Lower lobe of right lung (tissue), 2 donors: ENCODE measurements around the gene LRRC7. TPM values are rescaled to one million over a fixed set of nuclear protein-coding genes. Genes with fewer than 3 reads are reported as not detected.

Experiments
- ATAC-seq, 2 donors: fragments of 200-7000 bp; cut with Tn5 transposase; one replicate each; pipeline ENCODE4 v1.9.1; 2020 to 2022; ENCODE audit warnings: mild to moderate bottlenecking in 2 of 2, moderate library complexity in 2 of 2
- DNase-seq: peaks from one replicate; pipeline ENCODE4 v3.0.0-alpha.2; 2020
- H3K27ac ChIP-seq: fragments of 200-600 bp; one replicate; pipeline ENCODE4 v1.8.0; 2022
- H3K27me3 ChIP-seq: fragments of 200-600 bp; one replicate; pipeline ENCODE4 v1.8.0; 2022; ENCODE audit warnings: low read depth
- H3K36me3 ChIP-seq: fragments of 200-600 bp; one replicate; pipeline ENCODE4 v1.8.0; 2022; ENCODE audit warnings: mild to moderate bottlenecking
- H3K4me1 ChIP-seq: fragments of 200-600 bp; one replicate; pipeline ENCODE4 v1.8.0; 2022
- H3K4me3 ChIP-seq: fragments of 200-600 bp; one replicate; pipeline ENCODE4 v1.8.0; 2022; ENCODE audit warnings: mild to moderate bottlenecking
- H3K9me3 ChIP-seq: fragments of 200-600 bp; one replicate; pipeline ENCODE4 v1.8.0; 2022
- intact Hi-C: fragments of 100-400 bp; cut with DNase I; formaldehyde crosslinking; loops from one replicate; pipeline ENCODE4 v1.11.0; 2022
- total RNA-seq: library from RNA; stranded (reverse); fragmentation: NEBNext Ultra II Directional; extraction: Animal tissue kit (Norgen Biotek cat#: 25700); gene quantifications from one replicate; pipeline ENCODE4 v1.2.1, GENCODE V29; 2021
- TF ChIP-seq, protein P1 (sequence below): fragments of 200-600 bp; IDR thresholded peaks from one replicate; pipeline ENCODE4 v1.8.0; 2022; ENCODE audit warnings: antibody characterized with exemption, mild to moderate bottlenecking
- donor health status: DM: no; HTN: yes; CAD: no; lungs with severe emphysema.

The LRRC7 gene
- total RNA-seq, 1 donor from 2014 or later, result not detected

DNA sequence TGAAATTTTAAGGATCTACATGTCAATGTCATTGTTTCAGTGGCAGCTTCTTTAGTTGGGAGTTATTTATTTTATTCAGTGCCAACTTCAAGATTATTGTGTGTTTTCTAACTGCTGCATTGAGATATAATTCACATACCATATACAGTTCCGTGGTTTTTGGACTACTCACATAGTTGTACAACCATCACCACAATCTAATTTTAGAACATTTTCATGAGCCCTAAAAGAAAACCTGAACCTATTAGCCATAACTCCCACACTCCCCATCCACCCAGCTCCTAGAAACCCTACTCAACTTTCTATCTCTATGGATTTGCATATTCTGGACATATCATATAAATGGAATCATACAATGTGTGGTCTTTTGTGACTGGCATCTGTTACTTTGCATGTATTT lies 417.7 kb downstream of the LRRC7 start:
- Histone ChIP-seq H3K36me3 (no peaks in the 10 kb centered on the region), H3K9me3 (no peaks in the 10 kb centered on the region), H3K4me1 (no peaks in the 10 kb centered on the region), H3K27ac (no peak overlapping the region), H3K27me3 (no peaks in the 10 kb centered on the region), H3K4me3 (no peak overlapping the region)
- TF ChIP-seq, protein P1, sequence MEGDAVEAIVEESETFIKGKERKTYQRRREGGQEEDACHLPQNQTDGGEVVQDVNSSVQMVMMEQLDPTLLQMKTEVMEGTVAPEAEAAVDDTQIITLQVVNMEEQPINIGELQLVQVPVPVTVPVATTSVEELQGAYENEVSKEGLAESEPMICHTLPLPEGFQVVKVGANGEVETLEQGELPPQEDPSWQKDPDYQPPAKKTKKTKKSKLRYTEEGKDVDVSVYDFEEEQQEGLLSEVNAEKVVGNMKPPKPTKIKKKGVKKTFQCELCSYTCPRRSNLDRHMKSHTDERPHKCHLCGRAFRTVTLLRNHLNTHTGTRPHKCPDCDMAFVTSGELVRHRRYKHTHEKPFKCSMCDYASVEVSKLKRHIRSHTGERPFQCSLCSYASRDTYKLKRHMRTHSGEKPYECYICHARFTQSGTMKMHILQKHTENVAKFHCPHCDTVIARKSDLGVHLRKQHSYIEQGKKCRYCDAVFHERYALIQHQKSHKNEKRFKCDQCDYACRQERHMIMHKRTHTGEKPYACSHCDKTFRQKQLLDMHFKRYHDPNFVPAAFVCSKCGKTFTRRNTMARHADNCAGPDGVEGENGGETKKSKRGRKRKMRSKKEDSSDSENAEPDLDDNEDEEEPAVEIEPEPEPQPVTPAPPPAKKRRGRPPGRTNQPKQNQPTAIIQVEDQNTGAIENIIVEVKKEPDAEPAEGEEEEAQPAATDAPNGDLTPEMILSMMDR, result no peak
- no peak for DNase-seq
- no peak for ATAC-seq
- intact Hi-C loops, result no loop called here

DNA sequence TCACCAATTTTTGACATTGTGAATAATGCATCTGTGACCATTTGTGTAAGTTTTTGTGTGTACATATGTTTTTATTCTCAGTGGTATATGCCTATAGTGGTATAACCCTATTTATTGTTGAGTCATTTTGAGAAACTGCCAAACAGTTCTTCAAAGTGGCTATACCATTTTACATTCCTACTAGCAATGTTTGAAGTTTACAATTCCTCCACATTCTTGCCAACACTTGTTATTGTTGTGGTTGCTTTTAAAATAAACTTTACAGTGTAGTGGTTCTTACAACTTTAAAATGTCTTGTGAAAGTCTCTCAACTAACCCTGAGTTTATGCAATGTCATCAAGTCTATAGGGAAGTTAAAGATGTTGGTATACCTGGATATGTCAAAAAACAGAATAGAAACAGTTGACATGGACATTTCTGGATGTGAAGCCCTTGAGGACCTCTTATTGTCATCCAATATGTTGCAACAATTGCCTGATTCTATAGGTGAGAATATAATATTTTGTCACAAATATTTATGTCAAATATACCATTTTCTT lies 418.2 kb downstream of the LRRC7 start:
- Histone ChIP-seq H3K9me3 (no peaks in the 10 kb centered on the region), H3K27me3 (no peaks in the 10 kb centered on the region), H3K4me1 (no peaks in the 10 kb centered on the region), H3K27ac (no peak overlapping the region), H3K36me3 (no peaks in the 10 kb centered on the region), H3K4me3 (no peak overlapping the region)
- TF ChIP-seq, protein P1, result no peak
- ATAC-seq, result no peak
- DNase-seq, result no peak
- intact Hi-C loops, result no loop called here

GRCh38 chr1:69987881-69988280 lies 420.2 kb downstream of the LRRC7 start:
- no peak for ATAC-seq
- no peaks in the 10 kb centered on the region for H3K9me3 ChIP-seq
- TF ChIP-seq, protein P1, result no peak
- H3K27ac ChIP-seq, result no peak overlapping the region
- H3K27me3 ChIP-seq, result no peaks in the 10 kb centered on the region
- no peaks in the 10 kb centered on the region for H3K36me3 ChIP-seq
- no peaks in the 10 kb centered on the region for H3K4me1 ChIP-seq
- no peak overlapping the region for H3K4me3 ChIP-seq
- DNase-seq, result no peak
- intact Hi-C loops, result no loop called here

- DNase-seq, result no peak
- no peak overlapping the region for H3K4me3 ChIP-seq
- no peaks in the 10 kb centered on the region for H3K36me3 ChIP-seq
- H3K27ac ChIP-seq, result no peak overlapping the region
- no peaks in the 10 kb centered on the region for H3K4me1 ChIP-seq
- intact Hi-C loops, result no loop called here
- TF ChIP-seq, protein P1, result no peak
- no peaks in the 10 kb centered on the region for H3K9me3 ChIP-seq
- ATAC-seq, result no peak
- no peaks in the 10 kb centered on the region for H3K27me3 ChIP-seq
Observed at GRCh38 chr1:69991644-69992043, 423.9 kb downstream of the LRRC7 start.

GRCh38 chr1:69992594-69992993 lies 424.9 kb downstream of the LRRC7 start:
- no peaks in the 10 kb centered on the region for H3K9me3 ChIP-seq
- H3K36me3 ChIP-seq, result no peaks in the 10 kb centered on the region
- ATAC-seq, result no peak
- intact Hi-C loops, result no loop called here
- no peaks in the 10 kb centered on the region for H3K27me3 ChIP-seq
- no peak for DNase-seq
- no peaks in the 10 kb centered on the region for H3K4me1 ChIP-seq
- no peak overlapping the region for H3K4me3 ChIP-seq
- H3K27ac ChIP-seq, result no peak overlapping the region
- TF ChIP-seq, protein P1, result no peak

DNA sequence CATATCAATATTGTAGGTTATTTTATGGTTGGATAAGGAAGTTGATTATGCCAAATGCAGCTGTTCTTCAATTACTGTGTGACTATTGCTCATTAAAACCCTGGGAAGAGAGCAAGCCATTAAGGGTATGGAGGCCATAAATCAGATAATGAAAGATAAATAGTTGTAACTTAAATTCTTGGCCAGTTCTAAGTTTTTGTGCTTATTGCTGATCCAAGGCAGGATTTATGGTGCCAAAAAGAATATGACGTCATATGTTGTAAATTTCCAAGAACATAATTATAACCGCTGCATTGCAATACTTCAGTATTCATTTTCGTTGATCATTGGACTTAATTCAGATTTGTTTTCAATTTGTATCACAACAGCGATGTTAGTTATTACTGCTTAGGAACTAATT lies 426.1 kb downstream of the LRRC7 start:
- TF ChIP-seq, protein P1, result no peak
- Histone ChIP-seq H3K9me3 (no peaks in the 10 kb centered on the region), H3K27ac (no peak overlapping the region)

More for the DNA sequence above, 426.1 kb downstream of the LRRC7 start:
- DNase-seq (no peak), ATAC-seq (no peak)
- no peak overlapping the region for H3K4me3 ChIP-seq
- H3K36me3 ChIP-seq, result no peaks in the 10 kb centered on the region
- no peaks in the 10 kb centered on the region for H3K27me3 ChIP-seq
- H3K4me1 ChIP-seq, result no peaks in the 10 kb centered on the region
- intact Hi-C loops, result no loop called here
